ENCODE data around the gene KCNMB2.

GRCh38 chr3:178494386-178494785, 41.9 kb upstream of the KCNMB2 start:
- TF ChIP-seq CTCF (IDR thresholded peaks at IDR 0.05; ENCODE audit: borderline replicate concordance, extremely low read depth, low read length, poor library complexity, severe bottlenecking) (no peak), EZH2 (IDR thresholded peaks at IDR 0.05; ENCODE audit: borderline replicate concordance, low read depth, low read length, severe bottlenecking) (no peak)

All from DND-41 (cell line).